Neural cell (in vitro differentiated cells): ENCODE results near the gene LRRC15. TPM values are rescaled to one million over a fixed set of nuclear protein-coding genes. Genes with fewer than 3 reads are reported as not detected.

ENCODE experiments used
- H2AFZ ChIP-seq: fragments of 200-600, 300-800 bp; sonication (generic), shearing (Covaris generic); 2 replicates; pipeline ENCODE4 v1.6.0; 2014; ENCODE audit warnings: low read depth, mild to moderate bottlenecking, antibody characterized with exemption, low read length, moderate library complexity
- H3F3A ChIP-seq: fragments of 200-600 bp; shearing (Covaris generic); 2 replicates; pipeline ENCODE4 v1.6.1; 2016; ENCODE audit warnings: mild to moderate bottlenecking, moderate library complexity, mixed read lengths, antibody characterized with exemption, low read length; ENCODE audit not compliant: insufficient read depth, poor library complexity, severe bottlenecking
- H3K27ac ChIP-seq: fragments of 200-600, 300-800 bp; sonication (generic), shearing (Covaris generic); 2 replicates; pipeline ENCODE4 v1.5.1; 2014; ENCODE audit warnings: mild to moderate bottlenecking, low read length, moderate library complexity
- H3K27me3 ChIP-seq: fragments of 300-800, 200-600 bp; sonication (generic), shearing (Covaris generic); 2 replicates; pipeline ENCODE4 v1.6.0; 2014; ENCODE audit warnings: mild to moderate bottlenecking, low read depth, low read length, moderate library complexity; ENCODE audit not compliant: insufficient read depth
- H3K36me3 ChIP-seq: fragments of 300-800, 200-600 bp; sonication (generic), shearing (Covaris generic); 2 replicates; pipeline ENCODE4 v1.5.1; 2014; ENCODE audit warnings: mild to moderate bottlenecking, antibody characterized with exemption, low read length, moderate library complexity; ENCODE audit not compliant: insufficient read depth
- H3K4me2 ChIP-seq: fragments of 300-800, 200-600 bp; sonication (generic), shearing (Covaris generic); 2 replicates; pipeline ENCODE4 v1.6.0; 2014; ENCODE audit warnings: mild to moderate bottlenecking, low read length
- H3K4me3 ChIP-seq: fragments of 300-800, 200-600 bp; sonication (generic), shearing (Covaris generic); 2 replicates; pipeline ENCODE4 v1.5.1; 2014; ENCODE audit warnings: mild to moderate bottlenecking, low read length, moderate library complexity
- H3K79me2 ChIP-seq: fragments of 200-600 bp; shearing (Covaris generic); replicated peaks from 2 replicates; pipeline ENCODE4 v1.6.0; 2014; ENCODE audit warnings: mild to moderate bottlenecking, low read length, moderate library complexity; ENCODE audit not compliant: insufficient read depth
- H3K9ac ChIP-seq: fragments of 300-800, 200-600 bp; sonication (generic), shearing (Covaris generic); 2 replicates; pipeline ENCODE4 v1.6.1; 2016; ENCODE audit warnings: mild to moderate bottlenecking, low read length, mixed read lengths
- H3K9me2 ChIP-seq: fragments of 200-600 bp; shearing (Covaris generic); 2 replicates; pipeline ENCODE4 v1.6.1; 2016; ENCODE audit warnings: mild to moderate bottlenecking, low read length, mixed read lengths; ENCODE audit not compliant: insufficient read depth
- H3K9me3 ChIP-seq: fragments of 200-600, 300-800 bp; sonication (generic), shearing (Covaris generic); 2 replicates; pipeline ENCODE4 v1.6.1; 2016; ENCODE audit warnings: mild to moderate bottlenecking, mixed run types, low read length, moderate library complexity, mixed read lengths
- H4K20me1 ChIP-seq: fragments of 200-600 bp; shearing (Covaris generic); 2 replicates; pipeline ENCODE4 v1.6.1; 2016; ENCODE audit warnings: mild to moderate bottlenecking, mixed run types; ENCODE audit not compliant: insufficient read depth
- CTCF ChIP-seq: fragments of 450-650 bp; IDR thresholded peaks from 2 replicates; pipeline ENCODE4 v1.5.1; 2014; ENCODE audit warnings: antibody characterized with exemption, mild to moderate bottlenecking, moderate library complexity; ENCODE audit not compliant: poor library complexity, severe bottlenecking
- EP300 ChIP-seq: fragments of 450-650 bp; conservative IDR thresholded peaks from 2 replicates; pipeline ENCODE4 v1.6.1; 2014; ENCODE audit warnings: antibody characterized with exemption, mild to moderate bottlenecking, moderate library complexity; ENCODE audit not compliant: poor library complexity, severe bottlenecking
- EZH2 ChIP-seq: fragments of 200-600, 300-800 bp; shearing (Covaris generic), sonication (generic); IDR thresholded peaks from 2 replicates; pipeline ENCODE4 v1.6.1; 2014; ENCODE audit warnings: antibody characterized with exemption, low read length, borderline replicate concordance, mild to moderate bottlenecking; ENCODE audit not compliant: insufficient read depth, poor library complexity, severe bottlenecking
- MXI1 ChIP-seq: fragments of 450-650 bp; conservative IDR thresholded peaks from 2 replicates; pipeline ENCODE4 v1.6.1; 2014; ENCODE audit warnings: antibody characterized with exemption, mild to moderate bottlenecking; ENCODE audit not compliant: poor library complexity, severe bottlenecking
- POLR2AphosphoS5 ChIP-seq: IDR thresholded peaks from 2 replicates; pipeline ENCODE4 v1.6.1; 2012
- RAD21 ChIP-seq: fragments of 450-650 bp; conservative IDR thresholded peaks from 2 replicates; pipeline ENCODE4 v1.6.1; 2014; ENCODE audit warnings: antibody characterized with exemption, mild to moderate bottlenecking, moderate library complexity
- SMC3 ChIP-seq: fragments of 450-650 bp; conservative IDR thresholded peaks from 2 replicates; pipeline ENCODE4 v1.6.1; 2014; ENCODE audit warnings: antibody characterized with exemption, mild to moderate bottlenecking, moderate library complexity; ENCODE audit not compliant: poor library complexity
- TAF1 ChIP-seq: IDR thresholded peaks from 2 replicates; pipeline ENCODE4 v1.6.1; 2012; ENCODE audit warnings: low read depth
- polyA plus RNA-seq: library from polyadenylated mRNA; depleted of rRNA; stranded (reverse); fragments of >200 nt; gene quantifications from 2 replicates; pipeline ENCODE4 v1.2.3, GENCODE V29; 2014
- TF ChIP-seq, protein P1 (sequence below): IDR thresholded peaks from 2 replicates; pipeline ENCODE4 v1.6.1; 2012; ENCODE audit warnings: borderline replicate concordance

Gene LRRC15
- polyA plus RNA-seq, 1 donor from 2014 or later = not detected

- no peak overlapping the region for H3K4me2 ChIP-seq
- H3K36me3 ChIP-seq = no peaks in the 10 kb centered on the region
- H3K27ac ChIP-seq = no peak overlapping the region
- no peaks in the 10 kb centered on the region for H4K20me1 ChIP-seq
- no peaks in the 10 kb centered on the region for H3K9me2 ChIP-seq
- H3K79me2 ChIP-seq = no peaks in the 10 kb centered on the region
- H3K4me3 ChIP-seq = no peak overlapping the region
- H3K9me3 ChIP-seq = no peaks in the 10 kb centered on the region
- H3K27me3 ChIP-seq = no peaks in the 10 kb centered on the region
- TF ChIP-seq, protein P1, sequence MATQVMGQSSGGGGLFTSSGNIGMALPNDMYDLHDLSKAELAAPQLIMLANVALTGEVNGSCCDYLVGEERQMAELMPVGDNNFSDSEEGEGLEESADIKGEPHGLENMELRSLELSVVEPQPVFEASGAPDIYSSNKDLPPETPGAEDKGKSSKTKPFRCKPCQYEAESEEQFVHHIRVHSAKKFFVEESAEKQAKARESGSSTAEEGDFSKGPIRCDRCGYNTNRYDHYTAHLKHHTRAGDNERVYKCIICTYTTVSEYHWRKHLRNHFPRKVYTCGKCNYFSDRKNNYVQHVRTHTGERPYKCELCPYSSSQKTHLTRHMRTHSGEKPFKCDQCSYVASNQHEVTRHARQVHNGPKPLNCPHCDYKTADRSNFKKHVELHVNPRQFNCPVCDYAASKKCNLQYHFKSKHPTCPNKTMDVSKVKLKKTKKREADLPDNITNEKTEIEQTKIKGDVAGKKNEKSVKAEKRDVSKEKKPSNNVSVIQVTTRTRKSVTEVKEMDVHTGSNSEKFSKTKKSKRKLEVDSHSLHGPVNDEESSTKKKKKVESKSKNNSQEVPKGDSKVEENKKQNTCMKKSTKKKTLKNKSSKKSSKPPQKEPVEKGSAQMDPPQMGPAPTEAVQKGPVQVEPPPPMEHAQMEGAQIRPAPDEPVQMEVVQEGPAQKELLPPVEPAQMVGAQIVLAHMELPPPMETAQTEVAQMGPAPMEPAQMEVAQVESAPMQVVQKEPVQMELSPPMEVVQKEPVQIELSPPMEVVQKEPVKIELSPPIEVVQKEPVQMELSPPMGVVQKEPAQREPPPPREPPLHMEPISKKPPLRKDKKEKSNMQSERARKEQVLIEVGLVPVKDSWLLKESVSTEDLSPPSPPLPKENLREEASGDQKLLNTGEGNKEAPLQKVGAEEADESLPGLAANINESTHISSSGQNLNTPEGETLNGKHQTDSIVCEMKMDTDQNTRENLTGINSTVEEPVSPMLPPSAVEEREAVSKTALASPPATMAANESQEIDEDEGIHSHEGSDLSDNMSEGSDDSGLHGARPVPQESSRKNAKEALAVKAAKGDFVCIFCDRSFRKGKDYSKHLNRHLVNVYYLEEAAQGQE = no peak
- TF ChIP-seq MXI1 = no peak
- no peak for TF ChIP-seq EP300
- no peak for TF ChIP-seq POLR2AphosphoS5
- no peak for TF ChIP-seq CTCF
- TF ChIP-seq TAF1 = no peak
- TF ChIP-seq SMC3 = no peak
- TF ChIP-seq RAD21 = no peak
- TF ChIP-seq EZH2 = no peak
- H3F3A ChIP-seq = no peaks in the 10 kb centered on the region
- no peak overlapping the region for H2AFZ ChIP-seq
- no peak overlapping the region for H3K9ac ChIP-seq
Observed at GRCh38 chr3:194364652-194365434, 4.7 kb downstream of the LRRC15 start.

DNA sequence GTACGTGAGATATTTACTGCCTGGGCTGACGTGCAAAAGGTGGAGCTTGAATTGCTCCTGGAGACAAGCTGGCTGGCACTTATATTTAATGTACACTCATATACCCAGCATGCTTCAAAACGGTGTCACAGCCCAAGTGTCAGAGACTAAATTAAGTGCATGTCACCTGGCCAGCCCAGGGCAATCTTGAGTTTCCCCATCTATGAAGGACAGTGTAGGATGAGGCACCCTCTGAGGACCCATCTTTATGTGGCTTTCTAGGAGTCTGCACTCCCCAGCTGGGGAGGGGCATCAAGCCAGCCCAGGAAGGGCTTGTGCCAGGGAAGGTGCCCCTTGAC is 5.3 kb downstream of the LRRC15 start:
- Histone ChIP-seq H3K27ac (no peak overlapping the region), H3K4me2 (no peak overlapping the region)

More for the DNA sequence above, 5.3 kb downstream of the LRRC15 start:
- H4K20me1 ChIP-seq = no peaks in the 10 kb centered on the region
- no peaks in the 10 kb centered on the region for H3K27me3 ChIP-seq
- H3K36me3 ChIP-seq = no peaks in the 10 kb centered on the region
- H3K9ac ChIP-seq = no peak overlapping the region
- H3K79me2 ChIP-seq = no peaks in the 10 kb centered on the region
- H3K9me3 ChIP-seq = no peaks in the 10 kb centered on the region
- H3K4me3 ChIP-seq = no peak overlapping the region
- TF ChIP-seq TAF1 (no peak), EP300 (no peak), POLR2AphosphoS5 (no peak)
- no peaks in the 10 kb centered on the region for H3K9me2 ChIP-seq
- no peak overlapping the region for H2AFZ ChIP-seq
- H3F3A ChIP-seq = no peaks in the 10 kb centered on the region
